Omental fat pad (tissue), 4 donors: ENCODE data around the gene PTPRG. TPM values are rescaled to one million over a fixed set of nuclear protein-coding genes. Genes with fewer than 3 reads are reported as not detected.

Experiments used
- ATAC-seq: fragments of 150-250 bp; one replicate; pipeline ENCODE4 v1.9.1; 2016; ENCODE audit warnings: mild to moderate bottlenecking, moderate library complexity; ENCODE audit not compliant: low FRiP score
- DNase-seq: peaks from one replicate; pipeline ENCODE4 v3.0.0-alpha.2; 2019; ENCODE audit warnings: low spot score
- total RNA-seq, 4 donors: library from RNA; depleted of rRNA; stranded (reverse); fragments of >200 nt; gene quantifications; one replicate each; pipeline ENCODE4 v1.1.0, GENCODE V29; 2016
- TF ChIP-seq, protein P1 (sequence below), 3 donors: fragments of 450-650 bp; IDR thresholded peaks; one replicate each; pipeline ENCODE4 v1.5.1; 2016 to 2017; ENCODE audit warnings: antibody characterized with exemption in 3 of 3, mild to moderate bottlenecking in 3 of 3, moderate library complexity in 2 of 3

PTPRG gene
- total RNA-seq, 4 donors from 2014 or later = 90.0 to 172 (median 104) TPM

DNA sequence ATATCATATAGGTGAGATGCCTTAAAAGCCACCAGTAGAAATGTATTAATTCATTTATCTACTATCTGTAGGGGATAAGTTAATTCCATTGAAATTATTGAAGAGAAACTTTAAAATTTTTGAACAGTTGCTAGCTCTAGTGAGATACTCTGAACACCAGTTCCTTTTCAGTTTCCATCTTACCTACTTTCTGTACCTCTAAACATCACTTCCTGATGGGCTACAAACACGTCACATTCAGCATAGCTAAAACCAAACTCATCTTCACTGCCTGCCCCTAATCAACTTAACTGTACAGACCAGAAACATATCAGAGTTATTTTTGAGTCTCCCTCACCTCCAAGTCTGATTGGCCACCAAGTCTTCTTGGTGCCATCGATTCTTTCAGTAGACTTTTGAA, 723.1 kb downstream of the PTPRG start:
- no peak for ATAC-seq
- TF ChIP-seq, protein P1, sequence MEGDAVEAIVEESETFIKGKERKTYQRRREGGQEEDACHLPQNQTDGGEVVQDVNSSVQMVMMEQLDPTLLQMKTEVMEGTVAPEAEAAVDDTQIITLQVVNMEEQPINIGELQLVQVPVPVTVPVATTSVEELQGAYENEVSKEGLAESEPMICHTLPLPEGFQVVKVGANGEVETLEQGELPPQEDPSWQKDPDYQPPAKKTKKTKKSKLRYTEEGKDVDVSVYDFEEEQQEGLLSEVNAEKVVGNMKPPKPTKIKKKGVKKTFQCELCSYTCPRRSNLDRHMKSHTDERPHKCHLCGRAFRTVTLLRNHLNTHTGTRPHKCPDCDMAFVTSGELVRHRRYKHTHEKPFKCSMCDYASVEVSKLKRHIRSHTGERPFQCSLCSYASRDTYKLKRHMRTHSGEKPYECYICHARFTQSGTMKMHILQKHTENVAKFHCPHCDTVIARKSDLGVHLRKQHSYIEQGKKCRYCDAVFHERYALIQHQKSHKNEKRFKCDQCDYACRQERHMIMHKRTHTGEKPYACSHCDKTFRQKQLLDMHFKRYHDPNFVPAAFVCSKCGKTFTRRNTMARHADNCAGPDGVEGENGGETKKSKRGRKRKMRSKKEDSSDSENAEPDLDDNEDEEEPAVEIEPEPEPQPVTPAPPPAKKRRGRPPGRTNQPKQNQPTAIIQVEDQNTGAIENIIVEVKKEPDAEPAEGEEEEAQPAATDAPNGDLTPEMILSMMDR (IDR thresholded peaks at IDR 0.05) = no peak

GRCh38 chr3:62287392-62287927, 726.1 kb downstream of the PTPRG start:
- no peak for ATAC-seq
- TF ChIP-seq, protein P1 (IDR thresholded peaks at IDR 0.05) = no peak
- no peak for DNase-seq

More for the DNA sequence above, 723.1 kb downstream of the PTPRG start:
- DNase-seq = no peak

DNA sequence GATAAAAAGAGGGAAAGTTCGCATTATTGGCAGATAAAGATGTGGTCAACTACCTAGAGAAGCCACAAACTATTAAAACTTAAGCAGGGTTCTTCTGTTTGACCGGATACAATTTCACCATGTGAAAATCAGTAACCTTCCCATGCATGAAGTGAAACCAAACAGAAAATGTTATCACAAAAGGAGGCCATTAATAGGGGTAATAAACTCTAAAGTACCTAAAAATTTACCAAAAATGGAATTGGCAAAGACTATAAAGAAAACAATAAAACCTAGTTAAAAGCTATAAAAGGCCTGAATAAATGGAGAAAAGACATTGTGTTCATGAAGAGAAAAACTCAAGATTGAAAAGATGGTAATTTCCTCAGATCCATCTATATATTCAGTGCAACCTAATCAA, 728.6 kb downstream of the PTPRG start:
- ATAC-seq (no peak), DNase-seq (no peak)
- TF ChIP-seq, protein P1 (IDR thresholded peaks at IDR 0.05) = no peak

- TF ChIP-seq, protein P1 (IDR thresholded peaks at IDR 0.05) = no peak
- ATAC-seq (no peak), DNase-seq (no peak)
These were observed 731.8 kb downstream of the PTPRG start for GRCh38 chr3:62293051-62293780.

DNA sequence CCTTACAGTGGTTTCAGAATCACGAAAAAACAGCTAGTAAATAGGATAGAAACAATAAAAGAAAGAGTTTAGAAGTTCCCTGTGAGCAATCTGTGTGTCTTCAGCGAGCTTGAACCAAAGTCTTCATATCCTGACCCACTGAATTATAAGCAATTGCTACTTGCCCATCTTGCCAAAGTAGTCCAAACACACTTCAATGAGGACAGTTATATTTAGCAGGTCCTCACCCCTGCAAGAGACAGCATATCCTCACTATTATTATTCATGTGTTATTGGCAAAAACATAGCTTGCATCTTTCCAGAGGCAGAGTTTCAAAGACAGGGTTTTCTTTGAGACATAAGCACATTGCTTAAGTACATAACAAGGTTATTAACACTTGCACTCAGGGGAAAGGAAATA, 734.2 kb downstream of the PTPRG start:
- ATAC-seq = no peak
- no peak for DNase-seq
- TF ChIP-seq, protein P1 (IDR thresholded peaks at IDR 0.05) = no peak

DNA sequence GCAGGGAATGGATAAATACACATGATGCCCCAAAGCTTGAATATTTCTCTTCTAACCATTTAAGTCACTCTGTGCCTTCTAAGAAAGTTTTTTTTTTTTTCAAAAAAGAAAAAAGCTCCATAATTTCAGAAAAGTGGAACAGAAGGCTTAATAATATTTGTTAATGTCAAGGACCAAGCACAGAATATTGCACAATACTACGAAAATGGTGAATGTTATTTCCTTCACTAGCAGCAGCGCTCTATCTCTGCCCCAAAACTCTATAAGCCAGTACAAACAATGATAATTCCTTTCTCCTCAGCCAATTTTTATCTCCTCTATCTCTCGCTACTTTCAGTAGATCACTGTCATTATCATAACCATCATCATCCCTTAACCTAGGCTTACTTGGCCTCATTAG, 739.2 kb downstream of the PTPRG start:
- TF ChIP-seq, protein P1 (IDR thresholded peaks at IDR 0.05) = no peak

DNA sequence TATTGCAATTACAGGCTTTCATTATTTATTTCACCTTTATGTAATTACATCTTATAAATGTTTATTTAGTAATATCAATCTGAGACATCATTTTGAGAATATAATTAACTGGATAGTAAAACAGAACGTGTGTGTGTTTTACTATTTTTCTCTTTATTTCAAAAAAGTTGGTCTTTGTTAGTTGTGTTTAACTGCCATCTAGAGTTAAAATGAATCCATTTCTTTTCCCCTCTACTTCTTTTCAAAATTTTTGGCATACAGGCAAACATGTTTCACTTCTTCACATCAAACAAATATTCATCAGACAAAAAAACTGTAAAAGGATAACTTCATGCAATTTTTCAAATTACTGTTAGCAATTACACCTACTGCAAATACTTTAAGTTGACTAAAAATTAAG, 750.8 kb downstream of the PTPRG start:
- ATAC-seq (no peak), DNase-seq (no peak)
- TF ChIP-seq, protein P1 (IDR thresholded peaks at IDR 0.05) = no peak

More for the DNA sequence above, 739.2 kb downstream of the PTPRG start:
- DNase-seq (no peak), ATAC-seq (no peak)
